Measurements from ENCODE around the gene MASTL.

The MASTL gene

DNA sequence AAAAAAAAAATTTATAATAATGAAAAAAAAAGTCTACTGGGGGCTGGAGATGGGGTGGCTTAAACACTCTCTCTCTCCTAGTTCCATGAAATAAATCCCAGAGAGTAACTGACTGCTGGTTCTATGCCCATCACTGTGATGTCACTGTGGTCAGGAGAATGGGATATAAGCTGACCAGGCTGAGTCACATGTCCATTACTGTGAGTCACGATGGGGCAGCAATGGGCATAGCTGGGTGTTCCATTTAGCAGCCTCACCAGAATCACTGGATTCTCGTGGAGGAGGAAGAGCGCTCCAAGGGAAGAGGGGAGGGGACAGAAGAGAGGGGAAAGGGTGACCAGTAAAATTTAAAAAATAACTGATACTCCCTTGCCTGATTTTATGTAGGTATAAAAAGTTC lies 37.1 kb downstream of the MASTL start:
- no peak for TF ChIP-seq CTCF (IDR thresholded peaks at IDR 0.05; ENCODE audit: unreplicated experiment in 3 of 3)
- Mint-ChIP-seq H3K36me3 (ENCODE audit: low read depth) (no peaks in the 10 kb centered on the region), H3K9me3 (no peaks in the 10 kb centered on the region), H3K27ac (no peak overlapping the region), H3K27me3 (ENCODE audit: low read depth) (no peaks in the 10 kb centered on the region), H3K4me3 (no peak overlapping the region), H3K4me1 (no peaks in the 10 kb centered on the region)

GRCh38 chr10:27197980-27198620 lies 42.9 kb downstream of the MASTL start:
- Mint-ChIP-seq H3K4me1 (peaks cover 6% of the 10 kb centered on the region), H3K4me3 (no peak overlapping the region), H3K9me3 (no peaks in the 10 kb centered on the region), H3K36me3 (ENCODE audit: low read depth) (peaks cover 23% of the 10 kb centered on the region), H3K27me3 (ENCODE audit: low read depth) (no peaks in the 10 kb centered on the region), H3K27ac (peak overlapping the region in 1 of 3 experiments; percentile 20)
- TF ChIP-seq CTCF (IDR thresholded peaks at IDR 0.05; ENCODE audit: unreplicated experiment in 3 of 3): no peak

- Mint-ChIP-seq H3K9me3 (no peaks in the 10 kb centered on the region), H3K27me3 (ENCODE audit: low read depth) (no peaks in the 10 kb centered on the region), H3K4me3 (no peak overlapping the region), H3K36me3 (ENCODE audit: low read depth) (peaks cover 46% of the 10 kb centered on the region), H3K4me1 (no peaks in the 10 kb centered on the region), H3K27ac (no peak overlapping the region)
- TF ChIP-seq CTCF (IDR thresholded peaks at IDR 0.05; ENCODE audit: unreplicated experiment in 3 of 3): no peak
Measured at GRCh38 chr10:27203806-27204205, 48.7 kb downstream of the MASTL start.

DNA sequence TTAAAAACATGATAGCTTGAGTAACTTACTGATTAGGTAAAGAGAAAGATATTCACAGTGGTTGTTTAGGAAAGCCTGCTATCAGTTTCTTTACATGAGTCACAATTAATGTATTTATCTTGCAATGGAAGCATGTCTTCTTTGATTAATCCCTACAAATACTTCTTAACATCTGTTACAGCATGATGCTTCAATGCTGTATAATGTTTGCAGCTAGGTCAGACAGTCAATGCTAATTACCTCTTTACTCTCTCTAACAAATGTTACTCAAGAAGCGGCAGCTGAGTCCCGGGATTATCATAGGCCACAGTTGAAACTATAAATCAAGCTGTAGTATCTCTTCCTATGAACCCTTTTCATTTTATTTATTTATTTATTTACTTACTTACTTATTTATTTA lies 52.2 kb downstream of the MASTL start:
- no peaks in the 10 kb centered on the region for H3K27me3 Mint-ChIP-seq (ENCODE audit: low read depth)
- no peak for TF ChIP-seq CTCF (IDR thresholded peaks at IDR 0.05; ENCODE audit: unreplicated experiment in 3 of 3)
- H3K36me3 Mint-ChIP-seq (ENCODE audit: low read depth): peaks cover 58% of the 10 kb centered on the region

GRCh38 chr10:27223964-27224363 lies 68.8 kb downstream of the MASTL start:
- no peaks in the 10 kb centered on the region for H3K4me1 Mint-ChIP-seq
- peak; percentile 44 to 60 (median 48) for TF ChIP-seq CTCF (IDR thresholded peaks at IDR 0.05; ENCODE audit: unreplicated experiment in 3 of 3)
- H3K4me3 Mint-ChIP-seq: no peak overlapping the region
- no peak overlapping the region for H3K27ac Mint-ChIP-seq
- no peaks in the 10 kb centered on the region for H3K9me3 Mint-ChIP-seq
- peaks cover 44% of the 10 kb centered on the region for H3K36me3 Mint-ChIP-seq (ENCODE audit: low read depth)
- H3K27me3 Mint-ChIP-seq (ENCODE audit: low read depth): no peaks in the 10 kb centered on the region

More for the DNA sequence above, 52.2 kb downstream of the MASTL start:
- Mint-ChIP-seq H3K9me3 (no peaks in the 10 kb centered on the region), H3K4me3 (no peak overlapping the region), H3K27ac (no peak overlapping the region), H3K4me1 (no peaks in the 10 kb centered on the region)

- H3K27me3 Mint-ChIP-seq (ENCODE audit: low read depth): no peaks in the 10 kb centered on the region
- H3K27ac Mint-ChIP-seq: no peak overlapping the region
- peaks cover 32% of the 10 kb centered on the region for H3K36me3 Mint-ChIP-seq (ENCODE audit: low read depth)
- no peak for TF ChIP-seq CTCF (IDR thresholded peaks at IDR 0.05; ENCODE audit: unreplicated experiment in 3 of 3)
- no peak overlapping the region for H3K4me3 Mint-ChIP-seq
- H3K9me3 Mint-ChIP-seq: no peaks in the 10 kb centered on the region
- no peaks in the 10 kb centered on the region for H3K4me1 Mint-ChIP-seq
Measured at GRCh38 chr10:27225011-27225590, 69.9 kb downstream of the MASTL start.
